ENCODE measurements around the gene RAB4A. TPM values are rescaled to one million over a fixed set of nuclear protein-coding genes. Genes with fewer than 3 reads are reported as not detected.

The RAB4A gene
- total and polyA plus RNA-seq, 9 of the 15 experiments (the other 6 are each of a cell fraction or from before 2014, with no cell fraction given): 8.3 to 61.0 (median 26.7) TPM

DNA sequence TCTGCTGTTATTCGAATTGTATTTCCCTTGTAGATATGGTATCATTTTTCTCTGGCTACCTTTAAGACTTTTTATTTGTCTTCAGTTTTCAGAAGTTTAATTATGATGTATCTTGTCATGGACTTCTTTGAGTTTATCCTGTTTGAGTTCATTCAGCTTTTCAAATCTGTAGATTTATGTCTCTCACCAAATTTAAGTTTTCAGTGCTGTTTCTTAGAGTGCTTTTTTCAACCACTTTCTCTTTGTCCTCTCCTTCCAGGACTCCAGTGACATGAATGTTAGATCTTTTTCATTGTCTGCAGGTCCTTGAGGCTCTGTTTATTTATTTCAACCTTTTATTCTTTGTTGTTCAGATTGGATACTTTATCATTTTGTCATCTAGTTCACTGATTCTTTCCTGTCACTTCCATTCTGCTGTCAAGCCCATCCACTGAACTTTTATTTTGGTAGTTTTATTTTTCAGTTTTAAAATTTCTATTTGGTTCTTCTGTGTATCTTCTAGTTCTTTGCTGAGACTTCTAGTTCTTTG lies 11.4 kb downstream of the RAB4A start:
- ATAC-seq: no peak
- no peak overlapping the region for H3K27ac ChIP-seq (ENCODE audit: extremely low read depth, low read depth, low read length)
- no peak for FAIRE-seq
- 86% methylated on average over 1 of the region's 1 CpG for WGBS (ENCODE audit: insufficient coverage, low coverage, missing lambda C conversion rate)
- ChIA-PET CTCF (ENCODE audit: low intra/inter-chr PET ratio) (no interaction called here), POLR2A (interaction anchor here (0.6 to 1.0 kb wide), 3 partner anchors 12 to 186 kb away, joined by 3 to 4 read pairs (median 3); no protein-coding TSS in a partner anchor)
- no TSS peak for BruUV-seq (replicated peaks)
- H3K9ac ChIP-seq (ENCODE audit: insufficient read depth in 1 of 2, low read depth in 2 of 2, low read length in 2 of 2): no peak overlapping the region
- H3K36me3 ChIP-seq (ENCODE audit: control insufficient read depth, insufficient read depth, low read length): peaks cover 1% of the 10 kb centered on the region; the same call in 1 of the 3 replicates
- H4K20me1 ChIP-seq (replicated peaks; ENCODE audit: control insufficient read depth, insufficient read depth, low read length): peaks cover 7% of the 10 kb centered on the region
- TF ChIP-seq ZC3H11A (IDR thresholded peaks at IDR 0.05; ENCODE audit: low read depth, low read length): no peak
- TF ChIP-seq, protein P1, sequence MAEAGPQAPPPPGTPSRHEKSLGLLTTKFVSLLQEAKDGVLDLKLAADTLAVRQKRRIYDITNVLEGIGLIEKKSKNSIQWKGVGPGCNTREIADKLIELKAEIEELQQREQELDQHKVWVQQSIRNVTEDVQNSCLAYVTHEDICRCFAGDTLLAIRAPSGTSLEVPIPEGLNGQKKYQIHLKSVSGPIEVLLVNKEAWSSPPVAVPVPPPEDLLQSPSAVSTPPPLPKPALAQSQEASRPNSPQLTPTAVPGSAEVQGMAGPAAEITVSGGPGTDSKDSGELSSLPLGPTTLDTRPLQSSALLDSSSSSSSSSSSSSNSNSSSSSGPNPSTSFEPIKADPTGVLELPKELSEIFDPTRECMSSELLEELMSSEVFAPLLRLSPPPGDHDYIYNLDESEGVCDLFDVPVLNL (CRISPR knock-in tag; IDR thresholded peaks at IDR 0.05; ENCODE audit: low read depth): no peak
- TF ChIP-seq, protein P2, sequence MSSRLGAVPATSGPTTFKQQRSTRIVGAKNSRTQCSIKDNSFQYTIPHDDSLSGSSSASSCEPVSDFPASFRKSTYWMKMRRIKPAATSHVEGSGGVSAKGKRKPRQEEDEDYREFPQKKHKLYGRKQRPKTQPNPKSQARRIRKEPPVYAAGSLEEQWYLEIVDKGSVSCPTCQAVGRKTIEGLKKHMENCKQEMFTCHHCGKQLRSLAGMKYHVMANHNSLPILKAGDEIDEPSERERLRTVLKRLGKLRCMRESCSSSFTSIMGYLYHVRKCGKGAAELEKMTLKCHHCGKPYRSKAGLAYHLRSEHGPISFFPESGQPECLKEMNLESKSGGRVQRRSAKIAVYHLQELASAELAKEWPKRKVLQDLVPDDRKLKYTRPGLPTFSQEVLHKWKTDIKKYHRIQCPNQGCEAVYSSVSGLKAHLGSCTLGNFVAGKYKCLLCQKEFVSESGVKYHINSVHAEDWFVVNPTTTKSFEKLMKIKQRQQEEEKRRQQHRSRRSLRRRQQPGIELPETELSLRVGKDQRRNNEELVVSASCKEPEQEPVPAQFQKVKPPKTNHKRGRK (tag; IDR thresholded peaks at IDR 0.05): peak; percentile 10; the same call in 1 of the 2 replicates
- no peak for TF ChIP-seq KDM2B (CRISPR knock-in tag; IDR thresholded peaks at IDR 0.05)
- no peak for TF ChIP-seq ETV1 (tag; conservative IDR thresholded peaks at IDR 0.05; ENCODE audit: low read depth)
- 0 out of 2 replicates have a peak, but pooled peaks have one; percentile 12 for TF ChIP-seq HLTF (IDR thresholded peaks at IDR 0.05)
- TF ChIP-seq, protein P3, sequence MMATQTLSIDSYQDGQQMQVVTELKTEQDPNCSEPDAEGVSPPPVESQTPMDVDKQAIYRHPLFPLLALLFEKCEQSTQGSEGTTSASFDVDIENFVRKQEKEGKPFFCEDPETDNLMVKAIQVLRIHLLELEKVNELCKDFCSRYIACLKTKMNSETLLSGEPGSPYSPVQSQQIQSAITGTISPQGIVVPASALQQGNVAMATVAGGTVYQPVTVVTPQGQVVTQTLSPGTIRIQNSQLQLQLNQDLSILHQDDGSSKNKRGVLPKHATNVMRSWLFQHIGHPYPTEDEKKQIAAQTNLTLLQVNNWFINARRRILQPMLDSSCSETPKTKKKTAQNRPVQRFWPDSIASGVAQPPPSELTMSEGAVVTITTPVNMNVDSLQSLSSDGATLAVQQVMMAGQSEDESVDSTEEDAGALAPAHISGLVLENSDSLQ (IDR thresholded peaks at IDR 0.05): no peak
- DNase-seq (ENCODE audit: extremely low read depth in 1 of 4, low spot score in 3 of 4): no peak
- intact Hi-C loops (cut with micrococcal nuclease): no loop called here
- H3K79me2 ChIP-seq (ENCODE audit: control insufficient read depth, insufficient read depth, low read length): peaks cover 84% of the 10 kb centered on the region
- in situ Hi-C loops (cut with MboI): no loop called here
- no peak overlapping the region for H3K4me3 ChIP-seq
- no peaks in the 10 kb centered on the region for H3K9me3 ChIP-seq (replicated peaks; ENCODE audit: control insufficient read depth, insufficient read depth, low read depth, low read length)
- peaks cover 7 to 36% of the 10 kb centered on the region in 2 experiments for H3K4me1 ChIP-seq (replicated peaks in 1 of 2; ENCODE audit: control insufficient read depth in 2 of 2, insufficient read depth in 2 of 2, low read length in 2 of 2)
- no peaks in the 10 kb centered on the region for H3K9me1 ChIP-seq (ENCODE audit: control insufficient read depth, insufficient read depth, low read length)
- H3K27me3 ChIP-seq (ENCODE audit: control insufficient read depth in 2 of 2, insufficient read depth in 2 of 2, low read length in 2 of 2): no peaks in the 10 kb centered on the region
- no peak overlapping the region for H2AFZ ChIP-seq (ENCODE audit: low read depth, low read length)
- H3K4me2 ChIP-seq (ENCODE audit: insufficient read depth, low read length): no peak overlapping the region
